ENCODE measurements around the gene VMP1. TPM values are rescaled to one million over a fixed set of nuclear protein-coding genes. Genes with fewer than 3 reads are reported as not detected.

Gene VMP1
- total and polyA plus RNA-seq, 2 of the 13 experiments (the other 11 are each of a cell fraction or from before 2014, with no cell fraction given), result 186 to 271 TPM

GRCh38 chr17:59846394-59847165 lies 139.1 kb downstream of the VMP1 start (continued):
- no peak for TF ChIP-seq SNAPC4 (CRISPR knock-in tag; IDR thresholded peaks at IDR 0.05)
- no peak for TF ChIP-seq RBAK (CRISPR knock-in tag; IDR thresholded peaks at IDR 0.05)
- TF ChIP-seq ZKSCAN5 (CRISPR knock-in tag; IDR thresholded peaks at IDR 0.05), result no peak
- no peak; the same call in 1 of the 2 replicates for TF ChIP-seq YEATS2 (CRISPR knock-in tag; IDR thresholded peaks at IDR 0.05; ENCODE audit: borderline replicate concordance)
- TF ChIP-seq ZNF256 (CRISPR knock-in tag; conservative IDR thresholded peaks at IDR 0.05), result 0 out of 2 replicates have a peak, but pooled peaks have one; percentile 90
- TF ChIP-seq U2AF2 (IDR thresholded peaks at IDR 0.05; ENCODE audit: low read depth, low read length), result no peak
- no peak for TF ChIP-seq ZNF782 (CRISPR knock-in tag; IDR thresholded peaks at IDR 0.05; ENCODE audit: borderline replicate concordance)
- no peak for TF ChIP-seq PHF8 (CRISPR knock-in tag; IDR thresholded peaks at IDR 0.05)
- TF ChIP-seq ZSCAN5A (CRISPR knock-in tag; IDR thresholded peaks at IDR 0.05; ENCODE audit: borderline replicate concordance), result peak; percentile 28; the same call in 1 of the 2 replicates
- peak; percentile 56; the same call in 1 of the 2 replicates for TF ChIP-seq ZNF12 (CRISPR knock-in tag; IDR thresholded peaks at IDR 0.05)
- peak; percentile 39; the same call in 1 of the 2 replicates for TF ChIP-seq KDM6A (CRISPR knock-in tag; IDR thresholded peaks at IDR 0.05; ENCODE audit: low read depth)
- TF ChIP-seq RELA (CRISPR knock-in tag; IDR thresholded peaks at IDR 0.05), result peak; percentile 97
- TF ChIP-seq ZFY (CRISPR knock-in tag; IDR thresholded peaks at IDR 0.05), result peak; percentile 26; the same call in 1 of the 2 replicates
- no peak for TF ChIP-seq MXD4 (CRISPR knock-in tag; IDR thresholded peaks at IDR 0.05)
- no peak for TF ChIP-seq ZNF34 (CRISPR knock-in tag; IDR thresholded peaks at IDR 0.05; ENCODE audit: borderline replicate concordance)
- TF ChIP-seq YY1 (IDR thresholded peaks at IDR 0.05; ENCODE audit: insufficient read depth, insufficient replicate concordance, low read depth, low read length), result no peak
- TF ChIP-seq ZNF367 (CRISPR knock-in tag; IDR thresholded peaks at IDR 0.05; ENCODE audit: borderline replicate concordance), result no peak
- TF ChIP-seq NRL (CRISPR knock-in tag; IDR thresholded peaks at IDR 0.05; ENCODE audit: borderline replicate concordance), result no peak
- no peak; the same call in 1 of the 2 replicates for TF ChIP-seq KDM5A (IDR thresholded peaks at IDR 0.05; ENCODE audit: borderline replicate concordance, low read length)
